HG03342 (cell line): ENCODE data around the gene KCNJ12.

Source experiments
- ATAC-seq: cut with Tn5 transposase; IDR thresholded peaks from one replicate; pipeline ENCODE4 v1.9.1; 2021; ENCODE audit warnings: mild to moderate bottlenecking, moderate library complexity; ENCODE audit not compliant: unreplicated experiment

The KCNJ12 gene

GRCh38 chr17:21466550-21466949, 90.4 kb downstream of the KCNJ12 start:
- no peak for ATAC-seq

GRCh38 chr17:21467196-21467595, 91.0 kb downstream of the KCNJ12 start:
- ATAC-seq, result no peak

GRCh38 chr17:21467739-21468490, 91.8 kb downstream of the KCNJ12 start:
- ATAC-seq, result no peak
